NK-92 (cell line): ENCODE data around the gene PGM5.
"Not testable (repeated sequence)": the region's sequence is repeated elsewhere in the genome, so short reads cannot be mapped to it uniquely, and the experiment has no call there.

Experiments
- DNase-seq: peaks from one replicate; lab custom pipeline; 2025; ENCODE audit not compliant: unreplicated experiment; lab: John Stamatoyannopoulos, UW

The PGM5 gene

DNA sequence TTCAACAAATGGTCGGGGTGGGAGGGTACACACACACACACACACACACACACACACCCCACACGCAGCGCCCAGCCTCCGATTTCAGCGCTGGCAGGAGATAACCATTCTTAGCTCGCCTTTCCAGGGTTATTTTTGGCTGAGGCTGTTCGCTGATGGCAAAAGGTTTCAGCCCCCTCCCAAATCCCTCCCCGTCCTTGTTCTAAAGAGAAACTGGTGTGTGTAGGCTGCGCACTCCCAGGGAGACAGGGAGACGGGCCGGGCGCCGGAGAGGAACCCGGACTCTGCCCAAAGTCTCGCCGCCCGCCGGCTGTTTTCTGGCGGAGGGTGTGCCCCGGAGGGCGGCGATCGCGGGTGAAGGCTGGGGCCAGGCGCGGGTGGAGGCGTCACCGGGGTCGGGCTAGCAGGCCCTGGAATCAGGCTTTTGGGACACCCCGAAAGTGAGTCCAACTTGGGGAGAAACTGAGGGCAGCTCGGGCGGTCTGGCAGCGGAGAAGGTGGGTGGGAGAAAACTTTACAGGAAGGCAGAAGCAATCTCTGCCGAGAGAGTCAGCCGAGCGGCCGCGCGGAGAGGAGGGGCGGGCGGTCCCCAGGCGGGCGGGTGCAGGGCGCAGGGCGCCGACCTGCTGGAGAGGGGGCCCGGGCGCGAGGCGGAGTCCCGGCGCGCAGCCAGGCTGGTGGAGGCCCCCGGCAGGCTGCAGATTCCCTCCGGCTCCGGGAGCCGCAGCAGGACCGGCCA, at the start of gene PGM5:
PGM5 (plus strand) TSS at position 232 of the 739 bp plus-strand sequence. CDS start 517 bp downstream, outside the sequence.
- not testable (repeated sequence) for DNase-seq

DNA sequence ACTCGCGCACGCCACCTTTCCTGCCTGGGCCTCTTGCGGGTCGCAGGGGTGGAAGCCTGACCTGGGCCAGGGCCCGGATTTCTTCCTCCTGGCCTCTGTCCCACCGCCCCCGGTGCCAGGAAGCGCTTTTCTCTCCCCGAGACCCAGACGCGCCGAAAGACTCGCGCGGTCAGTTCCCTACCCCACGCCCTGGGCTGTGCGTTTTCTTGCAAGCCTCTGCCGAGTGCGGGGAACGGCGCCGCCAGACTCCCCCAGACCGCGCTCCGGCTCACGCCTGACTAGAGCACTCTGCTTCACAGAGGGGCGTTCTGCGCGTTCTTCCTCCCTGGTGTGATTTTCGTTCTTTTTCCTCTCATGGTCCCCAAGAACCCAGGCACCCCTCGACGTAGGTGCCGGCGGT, 49.3 kb upstream of the PGM5 start:
- not testable (repeated sequence) for DNase-seq

GRCh38 chr9:68307654-68308053, 48.8 kb upstream of the PGM5 start:
- not testable (repeated sequence) for DNase-seq

- not testable (repeated sequence) for DNase-seq
Measured at GRCh38 chr9:68311208-68311607, 45.2 kb upstream of the PGM5 start.

DNA sequence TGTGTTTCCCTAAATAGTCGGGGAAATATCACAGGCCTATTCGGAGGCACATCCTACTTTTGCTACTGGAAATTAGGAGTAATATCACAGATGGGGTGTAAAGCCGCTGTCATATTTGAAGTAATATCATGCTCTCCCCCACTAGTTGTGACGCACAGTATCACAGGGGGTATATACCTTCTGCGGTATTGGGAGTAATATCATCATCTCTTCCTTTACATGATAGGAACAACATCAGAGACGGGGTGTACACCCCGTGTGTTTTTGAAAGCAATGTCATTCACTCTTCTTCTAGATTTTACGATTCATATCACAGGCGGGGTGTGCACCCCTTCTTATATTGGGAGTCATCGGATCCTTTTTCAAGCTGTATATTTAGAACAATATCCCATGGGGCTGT, 38.2 kb upstream of the PGM5 start:
- not testable (repeated sequence) for DNase-seq

- DNase-seq, result not testable (repeated sequence)
Measured at GRCh38 chr9:68323749-68324148, 32.7 kb upstream of the PGM5 start.

DNA sequence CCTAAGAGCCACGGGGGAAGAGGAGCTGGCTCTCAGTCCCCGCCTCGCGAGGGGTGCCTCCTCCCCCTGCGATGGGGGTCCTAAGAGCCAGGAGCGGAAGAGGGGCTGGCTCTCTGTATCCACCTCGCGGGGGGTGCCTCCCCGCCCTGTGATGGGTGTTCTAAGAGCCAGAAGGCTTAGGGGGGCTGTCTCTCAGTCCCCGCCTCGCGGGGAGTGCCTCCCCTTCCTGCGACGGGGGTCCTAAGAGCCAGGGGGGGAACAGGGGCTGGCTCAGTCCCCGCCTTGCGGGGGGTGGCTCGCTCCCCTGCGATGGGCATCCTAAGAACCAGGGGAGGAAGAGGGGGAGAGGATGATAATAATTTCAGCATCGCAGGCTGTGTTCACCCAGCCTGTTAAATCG, 31.9 kb upstream of the PGM5 start:
- DNase-seq, result not testable (repeated sequence)

DNA sequence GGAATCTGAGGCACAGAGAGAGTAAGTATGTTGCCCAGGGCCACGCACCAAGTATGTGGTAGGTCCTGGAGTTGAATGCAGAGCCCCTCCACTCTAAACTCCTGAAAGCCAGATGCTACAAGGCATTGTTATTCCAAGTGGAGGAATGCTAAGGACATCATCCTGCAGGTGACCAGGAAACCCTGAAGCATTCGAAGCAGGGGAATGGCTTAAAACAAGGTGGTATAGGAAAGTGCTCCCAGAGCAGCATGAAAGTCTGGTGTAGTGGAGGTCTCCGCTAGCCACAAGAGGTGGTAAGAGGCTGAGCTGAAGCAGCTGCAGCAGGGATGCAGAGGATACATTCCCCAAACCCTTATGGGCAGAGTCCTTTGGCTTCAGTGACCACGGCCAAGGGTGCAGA, 27.3 kb upstream of the PGM5 start:
- DNase-seq, result not testable (repeated sequence)

DNA sequence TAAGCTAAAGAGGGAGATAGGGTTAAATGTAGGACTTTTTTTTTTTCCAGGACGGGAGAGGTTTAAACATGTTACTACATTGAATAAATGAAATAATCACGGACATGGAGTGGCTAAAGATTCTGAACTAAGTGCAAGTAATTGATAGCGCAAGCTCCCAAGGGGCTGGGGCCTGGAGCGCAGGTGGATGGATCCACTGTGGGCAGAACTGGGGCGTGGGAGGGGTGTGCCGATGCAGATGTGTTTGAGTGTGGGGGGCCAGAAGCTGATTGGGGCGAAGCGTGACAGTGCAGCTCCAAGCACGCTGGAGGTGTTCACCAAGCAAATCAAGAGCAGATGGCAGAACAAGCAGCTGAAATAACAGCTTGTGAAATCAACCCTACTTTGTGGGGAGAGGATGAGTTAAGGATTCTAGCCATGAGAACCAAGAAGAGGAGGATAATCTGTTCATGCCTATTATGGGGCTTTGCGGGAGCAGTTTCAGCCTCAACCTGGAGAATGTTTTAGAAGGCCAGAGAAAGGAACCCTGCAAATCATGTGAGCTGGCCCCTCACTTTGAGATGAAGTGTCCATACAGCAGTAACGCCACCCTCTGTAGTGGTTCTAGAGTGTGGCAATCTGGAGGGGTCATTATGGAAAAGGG, 25.8 kb upstream of the PGM5 start:
- not testable (repeated sequence) for DNase-seq

- not testable (repeated sequence) for DNase-seq
Measured at GRCh38 chr9:68332122-68332521, 24.3 kb upstream of the PGM5 start.

GRCh38 chr9:68335935-68336334, 20.5 kb upstream of the PGM5 start:
- not testable (repeated sequence) for DNase-seq

- not testable (repeated sequence) for DNase-seq
Measured at GRCh38 chr9:68336639-68337339, 19.6 kb upstream of the PGM5 start.

GRCh38 chr9:68338000-68338399, 18.4 kb upstream of the PGM5 start:
- DNase-seq, result not testable (repeated sequence)

DNA sequence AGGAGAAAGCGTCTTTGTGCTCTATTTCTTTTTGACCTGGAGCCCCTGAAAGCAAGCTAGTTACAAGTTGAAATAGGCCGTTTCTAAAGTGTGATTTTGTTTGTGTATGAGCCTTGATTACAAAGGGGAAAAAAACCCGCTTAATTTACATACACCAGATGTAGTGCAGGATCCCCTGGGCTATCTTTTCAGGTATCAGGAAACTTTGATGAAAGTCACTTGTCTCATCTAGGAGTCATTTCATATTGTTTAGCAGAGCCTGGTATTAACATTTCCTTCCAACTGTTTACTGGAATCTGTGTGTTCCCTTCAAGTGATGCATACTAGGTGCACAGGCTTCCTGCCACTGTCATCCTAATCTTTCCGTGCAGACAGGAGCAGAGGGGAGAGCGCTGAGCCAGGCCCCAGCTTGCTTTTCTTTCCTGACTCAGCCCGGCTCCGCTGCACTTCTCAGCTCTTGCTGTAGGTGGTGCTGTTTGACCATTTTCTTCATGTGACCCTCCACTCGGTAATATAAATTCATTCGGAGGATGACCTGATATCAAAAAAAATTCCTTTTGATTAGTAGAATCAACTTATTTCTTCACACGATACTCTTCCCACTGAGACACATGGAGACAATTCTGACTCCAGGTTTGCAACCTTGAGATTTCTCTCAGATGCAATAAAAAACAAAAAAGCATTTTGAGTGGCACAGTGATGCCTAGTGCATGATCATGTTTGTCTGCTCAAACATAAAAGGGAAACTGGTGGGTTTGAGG, 14.0 kb upstream of the PGM5 start:
- DNase-seq, result not testable (repeated sequence)

GRCh38 chr9:68343242-68343641, 13.2 kb upstream of the PGM5 start:
- DNase-seq, result not testable (repeated sequence)

- not testable (repeated sequence) for DNase-seq
Measured at GRCh38 chr9:68343992-68344391, 12.4 kb upstream of the PGM5 start.

GRCh38 chr9:68351689-68352088, 4.7 kb upstream of the PGM5 start:
- not testable (repeated sequence) for DNase-seq

- not testable (repeated sequence) for DNase-seq
Measured at GRCh38 chr9:68355993-68356379, 425 bp upstream of the PGM5 start.

DNA sequence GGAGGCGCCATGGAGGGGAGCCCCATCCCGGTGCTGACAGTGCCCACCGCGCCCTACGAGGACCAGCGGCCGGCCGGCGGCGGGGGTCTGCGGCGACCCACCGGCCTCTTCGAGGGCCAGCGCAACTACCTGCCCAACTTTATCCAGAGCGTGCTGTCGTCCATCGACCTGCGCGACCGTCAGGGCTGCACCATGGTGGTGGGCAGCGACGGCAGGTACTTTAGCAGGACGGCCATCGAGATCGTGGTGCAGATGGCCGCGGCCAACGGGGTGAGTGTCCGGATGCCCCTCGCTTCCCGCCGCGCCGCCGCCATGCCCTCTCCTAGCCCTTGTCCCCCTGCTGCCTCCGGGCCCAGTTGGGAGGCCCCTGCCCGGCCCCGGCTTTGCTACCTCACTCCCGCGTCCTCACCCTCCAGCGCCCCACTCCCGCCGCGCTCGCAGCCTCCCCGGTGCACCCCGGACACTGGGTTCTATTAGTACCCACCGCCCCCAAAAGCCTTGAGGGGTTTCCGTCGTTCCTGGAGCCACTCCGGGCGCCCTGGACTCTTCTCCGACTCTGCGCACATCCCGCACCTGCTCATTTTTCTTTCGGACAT, 806 bp downstream of the PGM5 start:
- DNase-seq, result not testable (repeated sequence)

- not testable (repeated sequence) for DNase-seq
Measured at GRCh38 chr9:68366933-68367547, 10.6 kb downstream of the PGM5 start.
